Measurements from ENCODE around the gene DIO3.

- TF ChIP-seq CTCF (IDR thresholded peaks at IDR 0.05; ENCODE audit: insufficient read depth, low read length) (no peak), POLR2AphosphoS5 (IDR thresholded peaks at IDR 0.05; ENCODE audit: low read depth) (no peak), REST (IDR thresholded peaks at IDR 0.05; ENCODE audit: insufficient replicate concordance, low read depth) (no peak)
Observed at GRCh38 chr14:101588990-101589389, 27.7 kb downstream of the DIO3 start.
